HepG2 (cell line): ENCODE results near the gene IZUMO4.
"Not testable (repeated sequence)": the region's sequence is repeated elsewhere in the genome, so short reads cannot be mapped to it uniquely, and the experiment has no call there.

Experiments used
- CHD2 ChIP-seq: IDR thresholded peaks from 2 replicates; pipeline ENCODE4 v1.6.1; 2011; ENCODE audit warnings: low read depth, low read length, improper control_type of control experiment
- JUN ChIP-seq: sonication (generic); formaldehyde crosslinking; IDR thresholded peaks from 2 replicates; pipeline ENCODE4 v1.4.0; 2020; ENCODE audit warnings: mild to moderate bottlenecking, missing genetic modification reagents
- KLF16 ChIP-seq, 2 experiments: sonication (generic) in 1 of 2; formaldehyde crosslinking in 1 of 2; IDR thresholded peaks; 2 replicates each; pipeline versions ENCODE4 v1.6.1 to v1.8.0; 2016 to 2023; ENCODE audit warnings: missing genetic modification reagents in 2 of 2, missing compliant biosample characterization in 1 of 2
- PRDM15 ChIP-seq: sonication (generic); formaldehyde crosslinking; IDR thresholded peaks from 2 replicates; pipeline ENCODE4 v1.4.0; 2020; ENCODE audit warnings: missing genetic modification reagents
- RAD21 ChIP-seq: fragments of 450-650 bp; formaldehyde crosslinking; IDR thresholded peaks from 2 replicates; pipeline ENCODE4 v1.5.0; 2020; ENCODE audit warnings: mild to moderate bottlenecking
- SAFB2 ChIP-seq: sonication (generic); formaldehyde crosslinking; IDR thresholded peaks from 2 replicates; pipeline ENCODE4 v1.5.1; 2020; ENCODE audit warnings: missing genetic modification reagents, low read depth, mild to moderate bottlenecking, borderline replicate concordance
- ZBTB7A ChIP-seq: sonication (generic); formaldehyde crosslinking; IDR thresholded peaks from 2 replicates; pipeline ENCODE4 v1.8.0; 2022; ENCODE audit warnings: mild to moderate bottlenecking, missing genetic modification reagents
- ZNF280D ChIP-seq: sonication (generic); formaldehyde crosslinking; IDR thresholded peaks from 2 replicates; pipeline ENCODE4 v1.5.1; 2020; ENCODE audit warnings: mild to moderate bottlenecking, missing genetic modification reagents
- ZNF549 ChIP-seq: sonication (generic); formaldehyde crosslinking; IDR thresholded peaks from 2 replicates; pipeline ENCODE4 v1.5.0; 2020; ENCODE audit warnings: missing genetic modification reagents
- ZNF775 ChIP-seq: sonication (generic); formaldehyde crosslinking; IDR thresholded peaks from 2 replicates; pipeline ENCODE4 v1.4.0; 2020; ENCODE audit warnings: missing genetic modification reagents, mild to moderate bottlenecking, moderate library complexity, borderline replicate concordance
- TF ChIP-seq, protein P1 (sequence below): sonication (generic); formaldehyde crosslinking; IDR thresholded peaks from 2 replicates; pipeline ENCODE4 v1.4.0; 2020; ENCODE audit warnings: low read depth, missing genetic modification reagents
- TF ChIP-seq, protein P2 (sequence below): sonication (generic); formaldehyde crosslinking; IDR thresholded peaks from 2 replicates; pipeline ENCODE4 v1.5.0; 2020; ENCODE audit warnings: mild to moderate bottlenecking, missing genetic modification reagents, moderate library complexity
- TF ChIP-seq, protein P3 (sequence below): sonication (generic); formaldehyde crosslinking; IDR thresholded peaks from 2 replicates; pipeline ENCODE4 v1.8.0; 2022; ENCODE audit warnings: missing genetic modification reagents, mild to moderate bottlenecking, moderate library complexity, borderline replicate concordance

DNA sequence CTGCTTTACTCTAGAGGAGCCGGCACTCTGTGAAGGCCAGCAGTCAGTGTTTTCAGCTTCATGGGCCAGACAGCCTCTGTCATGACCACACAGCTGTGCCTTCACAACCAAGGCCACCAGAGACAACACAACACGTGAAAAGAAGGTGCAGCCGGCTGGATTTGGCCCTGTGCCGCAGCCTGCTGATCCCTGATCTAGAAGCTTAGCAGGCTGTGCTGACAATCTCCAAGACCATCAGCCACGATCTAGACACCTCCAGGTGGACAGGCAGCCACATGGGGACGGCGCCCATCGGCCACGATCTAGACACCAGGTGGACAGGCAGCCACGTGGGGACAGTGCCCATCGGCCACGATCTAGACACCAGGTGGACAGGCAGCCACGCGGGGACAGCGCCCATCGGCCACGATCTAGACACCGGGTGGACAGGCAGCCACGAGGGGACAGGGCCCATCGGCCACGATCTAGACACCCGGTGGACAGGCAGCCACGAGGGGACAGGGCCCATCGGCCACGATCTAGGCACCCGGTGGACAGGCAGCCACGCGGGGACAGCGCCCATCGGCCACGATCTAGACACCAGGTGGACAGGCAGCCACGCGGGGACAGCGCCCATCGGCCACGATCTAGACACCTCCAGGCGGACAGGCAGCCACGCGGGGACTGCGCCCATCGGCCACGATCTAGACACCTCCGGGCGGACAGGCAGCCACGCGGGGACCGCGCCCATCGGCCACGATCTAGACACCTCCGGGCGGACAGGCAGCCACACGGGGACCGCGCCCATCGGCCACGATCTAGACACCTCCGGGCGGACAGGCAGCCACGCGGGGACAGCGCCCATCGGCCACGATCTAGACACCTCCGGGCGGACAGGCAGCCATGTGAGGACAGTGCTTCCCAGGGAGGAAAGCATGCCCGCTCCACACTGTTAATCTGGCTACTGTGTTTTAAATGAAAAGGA lies 34.6 kb downstream of the IZUMO4 start:
- not testable (repeated sequence) for TF ChIP-seq RAD21 (CRISPR knock-in tag); SAFB2; CHD2; PRDM15 (CRISPR knock-in tag); JUN; ZNF549 (CRISPR knock-in tag); ZNF280D; ZNF775 (CRISPR knock-in tag); KLF16 (CRISPR knock-in tag; IDR thresholded peaks at IDR 0.05); ZBTB7A (CRISPR knock-in tag)
- TF ChIP-seq, protein P1, sequence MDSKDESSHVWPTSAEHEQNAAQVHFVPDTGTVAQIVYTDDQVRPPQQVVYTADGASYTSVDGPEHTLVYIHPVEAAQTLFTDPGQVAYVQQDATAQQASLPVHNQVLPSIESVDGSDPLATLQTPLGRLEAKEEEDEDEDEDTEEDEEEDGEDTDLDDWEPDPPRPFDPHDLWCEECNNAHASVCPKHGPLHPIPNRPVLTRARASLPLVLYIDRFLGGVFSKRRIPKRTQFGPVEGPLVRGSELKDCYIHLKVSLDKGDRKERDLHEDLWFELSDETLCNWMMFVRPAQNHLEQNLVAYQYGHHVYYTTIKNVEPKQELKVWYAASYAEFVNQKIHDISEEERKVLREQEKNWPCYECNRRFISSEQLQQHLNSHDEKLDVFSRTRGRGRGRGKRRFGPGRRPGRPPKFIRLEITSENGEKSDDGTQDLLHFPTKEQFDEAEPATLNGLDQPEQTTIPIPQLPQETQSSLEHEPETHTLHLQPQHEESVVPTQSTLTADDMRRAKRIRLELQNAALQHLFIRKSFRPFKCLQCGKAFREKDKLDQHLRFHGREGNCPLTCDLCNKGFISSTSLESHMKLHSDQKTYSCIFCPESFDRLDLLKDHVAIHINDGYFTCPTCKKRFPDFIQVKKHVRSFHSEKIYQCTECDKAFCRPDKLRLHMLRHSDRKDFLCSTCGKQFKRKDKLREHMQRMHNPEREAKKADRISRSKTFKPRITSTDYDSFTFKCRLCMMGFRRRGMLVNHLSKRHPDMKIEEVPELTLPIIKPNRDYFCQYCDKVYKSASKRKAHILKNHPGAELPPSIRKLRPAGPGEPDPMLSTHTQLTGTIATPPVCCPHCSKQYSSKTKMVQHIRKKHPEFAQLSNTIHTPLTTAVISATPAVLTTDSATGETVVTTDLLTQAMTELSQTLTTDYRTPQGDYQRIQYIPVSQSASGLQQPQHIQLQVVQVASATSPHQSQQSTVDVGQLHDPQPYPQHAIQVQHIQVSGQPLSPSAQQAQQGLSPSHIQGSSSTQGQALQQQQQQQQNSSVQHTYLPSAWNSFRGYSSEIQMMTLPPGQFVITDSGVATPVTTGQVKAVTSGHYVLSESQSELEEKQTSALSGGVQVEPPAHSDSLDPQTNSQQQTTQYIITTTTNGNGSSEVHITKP (CRISPR knock-in tag): not testable (repeated sequence)
- TF ChIP-seq, protein P2, sequence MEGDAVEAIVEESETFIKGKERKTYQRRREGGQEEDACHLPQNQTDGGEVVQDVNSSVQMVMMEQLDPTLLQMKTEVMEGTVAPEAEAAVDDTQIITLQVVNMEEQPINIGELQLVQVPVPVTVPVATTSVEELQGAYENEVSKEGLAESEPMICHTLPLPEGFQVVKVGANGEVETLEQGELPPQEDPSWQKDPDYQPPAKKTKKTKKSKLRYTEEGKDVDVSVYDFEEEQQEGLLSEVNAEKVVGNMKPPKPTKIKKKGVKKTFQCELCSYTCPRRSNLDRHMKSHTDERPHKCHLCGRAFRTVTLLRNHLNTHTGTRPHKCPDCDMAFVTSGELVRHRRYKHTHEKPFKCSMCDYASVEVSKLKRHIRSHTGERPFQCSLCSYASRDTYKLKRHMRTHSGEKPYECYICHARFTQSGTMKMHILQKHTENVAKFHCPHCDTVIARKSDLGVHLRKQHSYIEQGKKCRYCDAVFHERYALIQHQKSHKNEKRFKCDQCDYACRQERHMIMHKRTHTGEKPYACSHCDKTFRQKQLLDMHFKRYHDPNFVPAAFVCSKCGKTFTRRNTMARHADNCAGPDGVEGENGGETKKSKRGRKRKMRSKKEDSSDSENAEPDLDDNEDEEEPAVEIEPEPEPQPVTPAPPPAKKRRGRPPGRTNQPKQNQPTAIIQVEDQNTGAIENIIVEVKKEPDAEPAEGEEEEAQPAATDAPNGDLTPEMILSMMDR: not testable (repeated sequence)
- TF ChIP-seq, protein P3, sequence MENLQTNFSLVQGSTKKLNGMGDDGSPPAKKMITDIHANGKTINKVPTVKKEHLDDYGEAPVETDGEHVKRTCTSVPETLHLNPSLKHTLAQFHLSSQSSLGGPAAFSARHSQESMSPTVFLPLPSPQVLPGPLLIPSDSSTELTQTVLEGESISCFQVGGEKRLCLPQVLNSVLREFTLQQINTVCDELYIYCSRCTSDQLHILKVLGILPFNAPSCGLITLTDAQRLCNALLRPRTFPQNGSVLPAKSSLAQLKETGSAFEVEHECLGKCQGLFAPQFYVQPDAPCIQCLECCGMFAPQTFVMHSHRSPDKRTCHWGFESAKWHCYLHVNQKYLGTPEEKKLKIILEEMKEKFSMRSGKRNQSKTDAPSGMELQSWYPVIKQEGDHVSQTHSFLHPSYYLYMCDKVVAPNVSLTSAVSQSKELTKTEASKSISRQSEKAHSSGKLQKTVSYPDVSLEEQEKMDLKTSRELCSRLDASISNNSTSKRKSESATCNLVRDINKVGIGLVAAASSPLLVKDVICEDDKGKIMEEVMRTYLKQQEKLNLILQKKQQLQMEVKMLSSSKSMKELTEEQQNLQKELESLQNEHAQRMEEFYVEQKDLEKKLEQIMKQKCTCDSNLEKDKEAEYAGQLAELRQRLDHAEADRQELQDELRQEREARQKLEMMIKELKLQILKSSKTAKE (CRISPR knock-in tag): not testable (repeated sequence)
